ENCODE data around the gene ZNRF1.
"Not testable (repeated sequence)": the region's sequence is repeated elsewhere in the genome, so short reads cannot be mapped to it uniquely, and the experiment has no call there.

ZNRF1 gene

DNA sequence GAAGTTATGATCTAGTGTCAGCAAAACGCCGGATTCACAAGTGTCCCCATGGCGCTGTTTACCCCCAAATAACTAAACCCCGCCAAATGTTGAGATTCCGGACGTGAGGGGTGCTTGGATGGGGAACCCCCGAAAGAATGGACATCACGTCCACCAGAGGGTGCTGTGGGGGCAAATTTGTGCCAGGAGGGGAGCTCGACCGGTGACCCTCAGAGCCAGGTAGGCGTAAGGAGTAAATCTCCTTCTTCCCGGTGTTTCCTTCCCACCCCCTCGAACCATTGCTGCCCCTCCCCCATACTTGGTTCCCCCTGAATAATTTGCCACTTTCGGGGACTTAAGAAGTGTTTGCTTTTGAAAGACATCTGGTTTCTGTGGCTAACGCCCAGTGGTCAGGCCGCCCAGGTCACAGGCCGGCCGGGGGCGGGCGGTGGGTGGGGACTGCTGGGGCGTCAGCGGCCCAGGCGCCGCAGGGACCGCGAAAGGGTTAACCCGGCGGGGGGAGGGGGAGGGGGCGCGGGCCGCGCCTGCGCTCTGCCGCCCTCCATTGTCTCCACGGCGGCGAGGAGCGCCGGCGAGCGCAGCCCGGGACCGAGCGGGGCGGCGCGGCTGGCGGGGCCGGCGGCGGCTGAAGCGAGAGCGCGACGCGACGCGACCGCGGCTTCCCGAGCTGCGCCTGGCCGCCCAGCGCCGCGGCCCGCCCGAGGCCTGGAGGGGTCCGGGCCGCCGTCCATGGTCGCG, at the start of gene ZNRF1:
Gene ZNRF1, plus strand, starts transcription at position 544 of the 738 bp plus-strand sequence. CDS start 648 bp downstream, outside the sequence.
- DNase-seq (ENCODE audit: low read depth, low spot score), result peak; percentile 41

DNA sequence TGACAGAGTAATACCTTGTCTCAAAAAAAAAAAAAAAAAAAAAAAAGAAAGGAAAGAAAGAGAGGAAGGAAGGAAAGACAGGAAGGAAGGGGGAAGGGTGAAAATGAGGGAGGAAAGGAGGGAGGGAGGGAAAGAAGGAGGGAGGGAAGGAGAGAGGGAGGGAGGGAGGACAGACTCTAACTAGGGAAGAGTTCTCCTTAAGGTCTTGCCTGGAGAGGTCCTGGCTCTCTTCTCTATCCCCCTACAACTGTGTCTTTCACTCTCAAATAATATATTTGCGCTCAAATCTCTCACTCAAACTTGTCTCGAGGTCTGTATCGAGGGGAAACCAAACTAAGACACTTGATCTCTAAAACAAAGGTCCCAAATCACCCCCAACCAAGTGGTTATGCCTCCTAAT, 49.5 kb upstream of the ZNRF1 start:
- DNase-seq (ENCODE audit: low read depth, low spot score), result no peak

DNA sequence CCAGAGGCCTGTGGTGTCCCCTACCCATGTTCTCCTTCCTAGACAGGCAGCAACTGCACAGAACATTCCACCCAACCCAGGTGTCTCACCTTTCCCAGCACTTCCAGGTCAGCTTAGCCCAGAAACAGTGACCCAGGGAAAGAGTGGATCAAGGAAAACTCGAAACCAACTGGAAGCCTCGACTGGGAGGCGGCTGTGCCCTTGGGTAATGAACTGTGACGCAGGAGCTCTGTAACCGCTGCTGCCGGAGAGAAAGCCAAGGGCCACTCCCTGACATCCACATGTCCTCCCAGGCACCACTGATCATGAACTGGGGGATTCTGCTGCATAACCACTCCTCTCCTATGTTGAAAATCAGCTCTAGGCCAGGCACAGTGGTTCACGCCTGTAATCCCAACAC, 48.3 kb upstream of the ZNRF1 start:
- no peak for DNase-seq (ENCODE audit: low read depth, low spot score)

DNA sequence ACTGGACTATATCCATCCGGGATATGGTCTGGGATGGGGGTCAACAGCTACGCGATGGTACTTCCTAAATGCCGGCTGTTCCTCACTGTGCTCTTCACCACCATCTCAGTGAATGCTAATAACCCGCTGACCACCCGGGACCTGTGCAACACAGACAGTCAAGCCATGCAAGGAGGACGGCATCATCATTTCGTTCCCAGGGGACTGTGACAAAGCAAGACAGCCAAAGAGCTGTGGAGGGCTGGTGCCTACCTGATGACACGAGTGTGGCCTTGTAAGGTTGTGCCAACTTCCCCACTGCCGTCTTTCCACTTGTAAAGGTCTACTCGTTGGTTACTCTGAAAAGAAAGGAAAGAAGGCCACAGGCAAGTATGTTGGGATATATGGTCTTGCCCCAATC, 47.6 kb upstream of the ZNRF1 start:
- DNase-seq (ENCODE audit: low read depth, low spot score), result no peak

DNA sequence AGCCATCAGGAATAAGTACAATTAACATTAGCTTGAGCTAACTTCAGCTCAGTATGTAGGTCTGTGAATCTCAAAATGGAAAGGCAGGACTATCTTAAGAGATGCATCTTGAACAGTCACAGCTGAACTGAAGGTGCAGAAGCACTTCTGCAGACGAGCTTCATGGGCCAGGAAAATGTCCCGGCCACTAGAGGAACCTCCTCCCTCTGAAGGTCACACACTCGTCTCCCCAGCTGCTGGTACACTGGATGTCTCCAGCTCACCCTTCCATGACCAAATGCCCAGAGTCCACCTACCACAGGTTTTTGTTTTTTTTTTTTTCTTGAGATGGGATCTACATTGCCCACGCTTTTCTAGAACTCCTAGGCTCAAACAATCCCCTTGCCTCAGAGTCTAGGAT, 47.1 kb upstream of the ZNRF1 start:
- DNase-seq (ENCODE audit: low read depth, low spot score), result no peak

DNA sequence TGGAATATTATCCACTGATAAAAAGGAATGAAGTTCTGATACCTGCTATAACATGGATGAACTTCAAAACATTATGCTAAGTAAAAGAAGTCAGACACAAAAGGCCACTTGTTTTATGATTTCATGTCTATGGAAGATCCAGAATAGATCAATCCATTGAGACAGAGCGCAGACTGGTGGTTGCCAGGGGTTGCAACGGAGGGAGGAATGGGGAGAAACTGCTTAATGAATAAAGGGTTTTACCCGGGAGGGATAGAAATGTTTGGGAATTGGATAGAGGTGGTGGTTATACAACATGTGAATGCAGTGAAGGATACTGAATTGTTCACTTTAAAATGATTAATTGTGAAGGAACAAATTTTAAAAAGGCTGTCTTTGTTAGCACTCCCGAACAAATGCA, 44.1 kb upstream of the ZNRF1 start:
- no peak for DNase-seq (ENCODE audit: low read depth, low spot score)

DNA sequence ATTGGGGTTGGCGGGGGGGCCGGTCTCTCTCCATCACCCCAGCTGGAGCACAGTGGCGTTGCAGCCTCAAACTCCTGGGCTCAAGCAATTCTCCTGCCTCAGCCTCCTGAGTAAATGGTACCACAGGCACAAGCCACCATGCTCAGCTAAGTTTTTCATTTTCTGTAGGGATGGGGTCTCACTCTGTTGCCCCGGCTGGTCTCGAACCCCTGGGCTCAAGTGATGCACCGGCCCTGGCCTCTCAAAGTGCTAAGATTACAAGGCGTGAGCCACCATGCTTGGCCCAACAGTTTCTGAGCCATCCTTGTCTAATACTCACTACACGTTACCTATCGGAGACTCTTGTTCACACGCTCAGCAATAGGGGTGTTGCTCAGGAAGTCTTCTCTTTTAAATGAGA, 25.5 kb upstream of the ZNRF1 start:
- no peak for DNase-seq (ENCODE audit: low read depth, low spot score)

DNA sequence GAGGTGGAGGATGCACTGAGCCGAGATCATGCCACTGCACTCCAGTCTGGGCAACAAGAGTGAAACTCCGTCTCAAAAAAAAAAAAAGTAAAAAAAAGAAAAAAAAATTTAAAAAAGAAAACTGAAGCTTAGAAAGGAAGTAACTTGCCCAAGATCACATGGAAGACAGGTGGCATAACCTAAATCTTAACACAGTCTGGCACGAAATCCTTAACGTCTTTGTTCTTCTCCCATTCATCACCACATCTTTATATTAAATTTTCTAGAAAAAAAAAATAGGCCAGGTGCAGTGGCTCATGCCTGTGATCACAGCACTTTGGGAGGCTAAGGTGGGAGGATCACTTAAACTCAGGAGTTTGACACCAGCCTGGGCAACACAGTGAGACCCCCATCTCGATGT, 23.2 kb upstream of the ZNRF1 start:
- DNase-seq (ENCODE audit: low read depth, low spot score), result no peak

DNA sequence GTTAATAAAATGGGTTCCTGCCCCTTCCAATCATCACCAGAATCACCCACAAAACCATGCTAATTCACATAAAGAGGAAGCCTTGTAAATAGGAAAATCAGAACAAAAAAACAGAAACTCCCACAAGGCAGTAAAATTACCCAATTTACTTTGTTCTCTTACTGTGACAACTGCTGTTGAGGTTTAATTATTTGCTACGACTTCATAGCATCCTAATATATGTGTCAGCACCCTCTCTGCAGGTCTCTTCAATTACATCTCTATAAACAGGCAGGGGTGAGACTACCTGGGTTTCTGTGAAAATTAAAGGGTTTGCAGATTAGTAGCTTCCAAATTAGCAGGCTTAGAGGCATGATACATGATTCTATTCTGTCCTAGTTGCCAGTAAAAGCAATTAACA, 16.6 kb upstream of the ZNRF1 start:
- no peak for DNase-seq (ENCODE audit: low read depth, low spot score)

DNA sequence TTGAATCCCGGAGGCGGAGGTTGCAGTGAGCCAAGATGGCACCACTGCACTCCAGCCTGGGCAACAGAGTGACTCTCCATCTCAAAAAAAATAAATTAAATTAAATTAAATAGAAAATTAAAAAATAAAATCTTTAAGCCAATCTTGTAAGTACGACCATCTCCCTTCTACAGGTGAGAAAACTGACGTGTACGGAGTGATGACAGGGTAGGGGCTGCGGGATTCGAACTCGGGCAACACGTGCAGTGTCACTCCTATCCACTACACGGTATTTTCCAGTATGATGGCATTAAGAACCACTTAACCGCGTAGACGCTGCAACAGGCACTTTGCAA, 14.7 kb upstream of the ZNRF1 start:
- no peak for DNase-seq (ENCODE audit: low read depth, low spot score)

DNA sequence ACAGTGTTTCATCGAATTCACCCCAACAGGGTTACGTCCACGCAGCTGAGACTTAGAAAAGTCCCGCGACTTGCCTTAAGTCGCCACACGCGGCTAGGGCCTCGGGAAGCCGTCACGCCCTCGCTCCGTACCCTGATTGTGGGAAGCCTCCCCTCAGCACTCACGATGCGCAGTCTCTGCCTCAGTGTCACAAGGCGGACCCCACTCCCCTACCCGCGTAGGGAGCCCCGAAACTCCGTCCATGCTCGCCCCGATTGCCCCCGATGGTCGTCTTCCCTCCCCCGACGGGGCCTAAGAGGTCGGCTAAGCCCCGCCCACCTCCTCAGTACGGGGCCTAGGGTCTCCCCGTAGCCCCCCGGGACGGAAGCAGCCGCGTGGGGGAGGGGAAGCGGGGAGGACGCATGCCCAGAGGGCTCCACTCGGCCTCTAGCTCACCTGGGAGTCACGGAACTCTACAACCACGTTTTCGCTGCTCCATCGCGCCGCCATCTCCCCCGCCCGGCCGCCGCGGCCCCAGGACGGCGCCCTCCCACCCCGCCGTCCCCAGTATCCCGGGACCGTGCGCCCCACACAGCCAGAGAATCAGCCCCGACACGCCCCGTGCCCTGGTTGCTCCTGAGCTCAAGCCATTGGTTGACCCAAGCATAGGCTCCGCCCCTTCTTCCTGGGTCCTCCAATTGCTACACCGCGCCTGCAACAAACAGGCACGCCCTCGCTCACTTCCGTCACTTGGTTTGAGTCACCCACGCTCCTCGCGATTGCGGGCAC, 14.1 kb upstream of the ZNRF1 start, which contains the start of gene WDR59:
Gene WDR59, minus strand, starts transcription at position 595 of the 768 bp plus-strand sequence. Its CDS starts 106 bp downstream, at position 489.
- DNase-seq (ENCODE audit: low read depth, low spot score), result peak; percentile 99

DNA sequence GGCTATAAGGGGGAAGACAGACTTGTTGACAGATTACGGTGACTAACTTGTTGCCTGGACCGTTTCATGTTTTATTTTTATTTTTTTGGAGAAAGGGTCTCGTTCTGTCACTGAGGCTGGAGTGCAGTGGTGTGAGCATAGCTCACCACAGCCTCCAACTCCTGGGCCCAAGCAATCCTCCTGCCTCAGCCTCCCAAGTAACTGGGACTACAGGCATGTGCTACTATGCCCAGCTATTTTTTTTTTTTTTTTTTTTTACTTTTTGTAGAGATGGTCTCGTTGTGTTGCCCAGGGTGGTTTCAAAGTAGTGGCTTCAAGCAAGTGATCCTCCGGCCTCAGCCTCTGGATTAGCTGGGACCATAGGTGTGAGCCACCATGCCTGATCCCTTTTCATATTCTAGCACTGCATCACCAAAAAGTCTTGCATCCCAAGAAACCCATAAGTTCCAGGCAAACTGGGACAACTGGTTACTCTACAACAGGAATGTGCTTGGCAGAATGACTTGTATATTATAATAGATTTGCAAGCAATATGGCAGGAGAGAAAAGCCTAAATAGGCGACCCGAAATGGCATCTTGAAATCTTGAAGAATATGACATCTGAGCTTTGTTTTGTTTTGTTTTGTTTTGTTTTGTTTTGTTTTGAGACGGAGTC, 11.7 kb upstream of the ZNRF1 start:
- DNase-seq (ENCODE audit: low read depth, low spot score), result no peak

DNA sequence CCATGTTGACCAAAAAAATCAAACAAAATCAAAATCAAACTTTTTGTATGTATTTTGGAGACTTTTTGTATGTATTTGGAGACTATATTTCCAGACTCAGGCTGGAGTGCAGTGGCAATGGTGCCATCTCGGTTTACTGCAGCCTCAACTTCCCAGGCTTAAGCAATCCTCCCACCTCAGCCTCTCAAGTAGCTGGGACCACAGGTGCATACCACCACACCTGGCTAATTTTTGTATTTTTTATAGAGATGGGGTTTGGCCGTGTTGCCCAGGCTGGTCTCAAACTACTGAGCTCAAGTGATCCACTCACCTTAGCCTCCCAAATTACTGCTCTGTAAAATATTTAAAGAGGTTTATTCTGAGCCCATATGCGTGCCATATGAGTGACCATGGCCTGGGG, 9.0 kb upstream of the ZNRF1 start:
- DNase-seq (ENCODE audit: low read depth, low spot score), result not testable (repeated sequence)

DNA sequence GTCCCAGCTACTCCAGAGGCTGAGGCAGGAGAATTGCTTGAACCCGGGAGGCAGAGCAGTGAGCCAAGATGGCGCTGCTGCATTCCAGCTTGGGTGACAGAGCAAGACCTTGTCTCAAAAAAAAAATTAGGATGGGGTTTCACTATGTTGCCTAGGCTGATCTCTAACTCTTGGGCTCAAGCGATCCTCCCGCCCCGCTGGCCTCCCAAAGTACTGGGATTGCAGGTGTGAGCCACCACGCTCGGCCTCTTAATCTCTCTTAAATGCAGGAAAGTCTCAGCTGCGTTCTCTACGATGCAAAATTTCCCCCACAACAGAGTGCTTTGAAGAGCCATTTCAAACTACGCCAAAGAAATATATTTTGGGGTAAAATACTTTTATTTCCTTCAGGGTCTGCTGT, 8.0 kb upstream of the ZNRF1 start:
- DNase-seq (ENCODE audit: low read depth, low spot score), result no peak

DNA sequence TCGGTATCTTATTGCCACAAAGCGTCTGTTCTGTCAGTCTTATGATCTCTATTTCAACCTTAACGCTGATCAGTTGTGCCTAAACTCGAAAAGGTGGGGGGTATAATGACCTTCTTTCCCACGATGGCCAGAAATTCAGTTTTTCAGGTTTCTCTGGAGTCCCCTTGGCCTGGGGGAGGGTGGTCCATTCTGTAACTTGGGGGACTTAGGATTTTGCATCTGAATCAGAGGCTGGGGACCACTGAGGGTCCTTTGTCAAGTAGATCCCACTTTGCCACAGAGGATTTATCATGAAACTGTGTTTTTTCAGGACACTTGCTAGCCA, 7.6 kb upstream of the ZNRF1 start:
- DNase-seq (ENCODE audit: low read depth, low spot score), result no peak

DNA sequence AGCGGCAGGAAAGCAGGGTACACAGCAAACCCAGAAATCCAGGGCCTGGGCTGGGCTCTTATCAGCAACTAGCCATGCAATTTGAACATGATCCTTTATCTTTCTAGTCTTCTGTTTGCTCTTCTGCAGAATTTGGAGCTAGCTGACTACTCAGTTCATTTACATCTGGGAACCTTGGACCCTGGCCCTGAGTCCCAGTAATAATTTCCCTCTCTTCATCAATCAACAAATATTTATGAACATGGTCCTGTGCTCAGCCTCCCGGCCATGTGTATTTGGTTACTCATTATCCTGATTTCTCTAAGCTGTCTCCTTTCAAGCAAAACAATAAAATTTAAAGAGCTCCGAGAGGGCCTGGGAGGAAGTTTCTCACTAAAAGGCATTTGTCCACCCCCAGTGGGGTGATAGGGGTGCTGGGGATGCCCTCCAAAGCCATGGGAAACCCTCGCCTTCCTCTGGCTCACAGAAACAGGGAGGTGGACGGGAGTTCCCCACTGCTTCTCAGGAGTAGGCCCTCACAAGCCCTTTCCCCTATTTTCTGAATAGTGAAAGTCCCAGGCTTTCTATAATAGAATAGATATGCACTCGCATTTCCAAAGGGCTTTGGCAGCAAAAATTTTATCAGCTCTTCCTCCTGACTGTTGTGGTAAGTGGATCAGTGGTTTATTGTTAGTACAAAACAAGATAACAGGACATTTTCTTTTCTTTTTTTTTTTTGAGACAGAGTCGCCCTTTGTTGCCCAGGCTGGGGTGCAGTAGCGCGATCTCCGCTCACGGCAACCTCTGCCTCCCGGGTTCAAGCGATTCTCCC, 7.0 kb upstream of the ZNRF1 start:
- DNase-seq (ENCODE audit: low read depth, low spot score), result no peak

DNA sequence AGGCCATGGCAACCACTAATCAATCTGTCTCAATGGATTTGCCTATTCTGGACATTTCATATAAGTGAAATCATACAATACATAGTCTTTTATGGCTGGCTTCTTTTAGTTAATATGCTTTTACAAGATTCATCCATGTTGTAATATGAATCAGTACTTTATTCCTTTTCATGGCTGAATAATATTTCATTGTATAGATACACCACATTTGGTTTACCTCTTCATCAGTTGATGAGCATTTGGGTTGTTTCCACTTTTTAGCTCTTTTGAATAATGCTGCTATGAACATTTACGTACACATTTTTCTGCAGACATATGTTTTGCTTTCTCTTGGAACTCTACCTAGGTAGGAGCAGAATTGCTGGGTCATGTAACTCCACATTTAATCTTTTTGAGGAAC, 2.8 kb upstream of the ZNRF1 start:
- no peak for DNase-seq (ENCODE audit: low read depth, low spot score)

DNA sequence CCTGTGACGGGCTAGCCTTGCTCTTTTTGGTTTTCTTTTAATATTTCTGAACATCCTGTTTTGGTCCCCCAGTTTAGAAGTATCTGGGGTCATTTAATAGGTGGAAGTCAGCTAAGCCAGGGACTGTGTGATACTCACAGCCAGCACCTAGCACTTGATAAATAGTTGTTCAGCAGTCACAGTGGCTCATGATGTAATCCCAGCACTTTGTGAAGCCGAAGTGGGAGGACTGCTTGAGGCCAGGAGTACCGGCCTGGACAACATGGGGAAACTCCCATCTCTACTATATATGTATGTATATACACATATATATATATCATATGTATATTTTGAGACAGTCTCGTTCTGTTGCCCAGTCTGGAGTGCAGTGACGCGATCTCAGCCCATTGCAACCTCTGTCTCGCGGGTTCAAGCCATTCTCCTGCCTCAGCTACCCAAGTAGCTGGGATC, 1.8 kb upstream of the ZNRF1 start:
- DNase-seq (ENCODE audit: low read depth, low spot score), result no peak

DNA sequence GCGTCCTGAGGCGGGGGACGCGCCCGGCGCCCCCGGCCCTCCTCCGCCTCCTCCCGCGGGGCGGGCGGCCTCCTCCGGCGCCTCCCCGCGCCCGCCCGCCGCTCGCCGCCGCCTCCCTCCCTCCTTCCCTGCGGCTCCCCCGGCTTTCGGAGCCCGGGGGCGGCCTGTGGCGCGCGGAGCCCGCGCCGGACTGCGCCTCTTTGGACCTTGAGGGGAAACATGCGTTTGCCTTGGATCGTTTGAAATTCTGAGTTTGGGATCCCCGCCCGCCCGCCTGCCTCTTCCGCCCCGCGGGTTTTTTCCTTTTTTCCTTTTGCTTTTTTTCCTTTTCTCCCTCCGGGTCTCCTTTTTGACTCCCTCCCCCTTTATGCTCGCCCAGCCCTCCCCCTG, 390 bp downstream of the ZNRF1 start:
- no peak for DNase-seq (ENCODE audit: low read depth, low spot score)

DNA sequence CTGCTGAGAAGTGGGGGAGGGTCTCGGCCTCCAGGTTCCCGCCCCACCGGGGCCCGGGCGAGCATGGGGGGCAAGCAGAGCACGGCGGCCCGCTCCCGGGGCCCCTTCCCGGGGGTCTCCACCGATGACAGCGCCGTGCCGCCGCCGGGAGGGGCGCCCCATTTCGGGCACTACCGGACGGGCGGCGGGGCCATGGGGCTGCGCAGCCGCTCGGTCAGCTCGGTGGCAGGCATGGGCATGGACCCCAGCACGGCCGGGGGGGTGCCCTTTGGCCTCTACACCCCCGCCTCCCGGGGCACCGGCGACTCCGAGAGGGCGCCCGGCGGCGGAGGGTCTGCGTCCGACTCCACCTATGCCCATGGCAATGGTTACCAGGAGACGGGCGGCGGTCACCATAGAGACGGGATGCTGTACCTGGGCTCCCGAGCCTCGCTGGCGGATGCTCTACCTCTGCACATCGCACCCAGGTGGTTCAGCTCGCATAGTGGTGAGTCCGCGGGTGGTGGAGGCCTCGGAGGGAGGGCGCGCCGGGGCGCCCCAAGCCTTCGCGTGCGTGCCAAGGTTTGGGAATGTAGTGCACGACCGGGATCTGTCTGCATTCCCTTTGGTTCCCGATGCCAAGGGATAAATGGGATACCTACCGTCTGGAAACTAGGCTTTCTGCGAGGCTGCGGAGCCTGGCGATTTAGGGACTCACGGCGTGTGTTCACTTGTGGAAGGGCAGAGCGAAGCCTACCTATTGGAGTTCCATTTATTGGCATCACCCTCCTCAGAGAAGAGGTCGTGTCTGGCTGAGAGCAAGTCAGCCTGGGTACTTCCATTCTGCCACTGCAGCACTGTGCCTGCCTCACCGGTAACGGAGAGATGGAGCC, 1.0 kb downstream of the ZNRF1 start:
- no peak for DNase-seq (ENCODE audit: low read depth, low spot score)

DNA sequence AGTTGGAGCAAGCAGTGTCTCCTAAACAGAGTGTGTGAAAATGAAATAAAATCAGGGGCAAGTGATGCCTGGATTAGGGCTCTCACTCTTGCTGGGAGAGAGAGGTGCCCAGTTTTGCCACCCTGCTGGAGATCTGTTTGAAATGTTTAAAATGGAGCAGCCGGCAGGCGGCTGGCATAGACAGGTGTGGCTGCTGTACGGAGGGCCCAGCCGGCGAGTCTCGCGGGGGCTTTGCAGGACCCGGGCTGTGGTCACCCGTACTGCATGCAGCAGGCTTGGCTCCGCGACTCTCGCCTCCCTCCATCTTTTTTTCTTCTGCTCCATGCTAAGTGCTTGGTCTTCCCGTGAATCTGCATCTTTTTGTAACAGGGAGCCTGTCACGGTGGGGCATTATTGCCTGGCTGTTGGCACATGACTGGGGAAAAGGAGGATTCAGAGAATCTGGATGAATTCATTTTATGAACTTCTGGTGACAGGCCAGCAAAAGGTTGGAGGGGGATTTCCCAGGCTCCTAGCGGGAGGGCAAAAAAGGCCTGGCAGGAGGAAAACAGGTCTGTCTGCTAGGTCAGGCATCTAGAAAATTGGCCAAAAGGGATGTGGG, 1.8 kb downstream of the ZNRF1 start:
- no peak for DNase-seq (ENCODE audit: low read depth, low spot score)

All from smooth muscle cell of the brain vasculature (primary cell).